Adrenal gland (tissue), 12 donors: Measurements from ENCODE around the gene MBOAT7. TPM values are rescaled to one million over a fixed set of nuclear protein-coding genes. Genes with fewer than 3 reads are reported as not detected.

Experiments
- DNase-seq, 7 donors: peaks; one replicate each; pipeline ENCODE4 v3.0.0-alpha.2; 2019 to 2020
- H3K27ac ChIP-seq, 5 donors: fragments of 200-600 bp; sonication (generic) in 4 of 5; 1 replicate in 3 of 5; 2 replicates in 2 of 5; pipeline versions ENCODE4 v1.5.1 to v1.8.0; 2016 to 2020; ENCODE audit warnings: mild to moderate bottlenecking in 1 of 5
- H3K27me3 ChIP-seq: fragments of 200-600 bp; 2 replicates; pipeline ENCODE4 v1.8.0; 2021
- H3K36me3 ChIP-seq, 2 donors: fragments of 200-600 bp; replicated peaks in 1 of 2; 1 replicate in 1 of 2; 2 replicates in 1 of 2; pipeline versions ENCODE4 v1.5.1 to v1.8.0; 2018 to 2022
- H3K4me1 ChIP-seq, 2 donors: fragments of 200-600 bp; replicated peaks in 1 of 2; 1 replicate in 1 of 2; 2 replicates in 1 of 2; pipeline versions ENCODE4 v1.5.1 to v1.8.0; 2018 to 2021
- H3K4me3 ChIP-seq, 4 donors: fragments of 200-600 bp; sonication (generic) in 3 of 4; one replicate each; pipeline ENCODE4 v1.5.1; 2016 to 2018
- H3K9me3 ChIP-seq, 3 donors: fragments of 200-600 bp; sonication (generic) in 1 of 3; replicated peaks in 1 of 3; 1 replicate in 2 of 3; 2 replicates in 1 of 3; pipeline versions ENCODE4 v1.5.1 to v1.8.0; 2016 to 2021
- CTCF ChIP-seq, 6 experiments: fragments of 450-650 bp in 4 of 6; fragments of 200-600 bp in 2 of 6; sonication (generic) in 1 of 6; IDR thresholded peaks; 1 replicate in 5 of 6; 2 replicates in 1 of 6; pipeline versions ENCODE4 v1.5.1 to v1.8.0; 2016 to 2021; ENCODE audit warnings: antibody characterized with exemption in 6 of 6, mild to moderate bottlenecking in 2 of 6, moderate library complexity in 1 of 6
- POLR2A ChIP-seq, 2 donors: fragments of 450-650 bp; IDR thresholded peaks; one replicate each; pipeline ENCODE4 v1.6.1; 2017; ENCODE audit warnings: antibody characterized with exemption in 2 of 2, mild to moderate bottlenecking in 2 of 2, moderate library complexity in 1 of 2
- WGBS, 4 donors: extraction: QIAGEN DNeasy Blood & Tissue Kit in 2 of 4; methylation state at CpG; one replicate each; pipeline versions ENCODE4 v1.1.5 to v1.1.7; 2013 to 2017; 5-methylcytosine and 5-hydroxymethylcytosine counted together
- intact Hi-C, 2 donors: fragments of 100-400 bp; cut with DNase I; formaldehyde crosslinking; loops; one replicate each; pipeline versions ENCODE4 v1.14.1 to v1.15.0; 2022 to 2023
- polyA plus RNA-seq, 3 donors: library from polyadenylated mRNA; stranded (reverse); fragments of 200-250 nt in 2 of 3; fragments of 350-450 nt in 1 of 3; fragmentation: Illumina TruSeq in 1 of 3; extraction: RNeasy Lipid Tissue Mini Kit (QIAGEN cat#74804) in 1 of 3; gene quantifications; one replicate each; pipeline ENCODE4 v1.2.3, GENCODE V29; 2013 to 2014
- total RNA-seq, 9 donors: library from RNA; depleted of rRNA in 4 of 9; stranded (reverse); fragments of >200 nt in 4 of 9; fragments of 120-200 nt in 1 of 9; fragmentation: NEBNext Ultra II Directional in 1 of 9; extraction: Animal tissue kit (Norgen Biotek cat#: 25700) in 1 of 9; gene quantifications; one replicate each; pipeline versions ENCODE4 v1.1.0 to v1.2.4, GENCODE V29; 2013 to 2023
- donor health status: healthy with polysubstance abuse.
- donor health status: Bipolar disorder and iron deficiency.
- donor health status: DM: yes; HTN: yes; CAD: no.
- donor health status: DM: no; HTN: no; CAD: no.
- donor health status: DM: no; HTN: no; CAD: no.
- donor health status: DM: yes; HTN: yes; CAD: no.

MBOAT7 gene
- total and polyA plus RNA-seq, 12 donors: 98.0 to 670 (median 327) TPM

- no peak for TF ChIP-seq CTCF (IDR thresholded peaks at IDR 0.05)
- TF ChIP-seq POLR2A (IDR thresholded peaks at IDR 0.05): no peak
- intact Hi-C loops: no loop called here
- H3K27me3 ChIP-seq: no peaks in the 10 kb centered on the region
- H3K4me1 ChIP-seq: no peaks in the 10 kb centered on the region
- H3K36me3 ChIP-seq: peaks cover 0 to 100% of the 10 kb centered on the region in 2 donors
- H3K9me3 ChIP-seq: no peaks in the 10 kb centered on the region
- peak overlapping the region in 1 of 5 donors; percentile 49 for H3K27ac ChIP-seq
- WGBS, 4 donors: 67 to 93% (median 77%) methylated on average over 3 of the region's 3 CpGs
- no peak overlapping the region for H3K4me3 ChIP-seq
- DNase-seq: no peak
Observed at GRCh38 chr19:54147676-54148075, 41.7 kb downstream of the MBOAT7 start.

GRCh38 chr19:54145541-54146158, 43.7 kb downstream of the MBOAT7 start:
- DNase-seq: peak in 3 of 7 donors; percentile 59 to 73 (median 64)
- Histone ChIP-seq H3K4me3 (no peak overlapping the region), H3K27ac (peak overlapping the region in 2 of 5 donors; percentile 44 to 66), H3K4me1 (peaks cover 0 to 6% of the 10 kb centered on the region in 2 donors), H3K36me3 (peaks cover 0 to 83% of the 10 kb centered on the region in 2 donors), H3K27me3 (no peaks in the 10 kb centered on the region), H3K9me3 (no peaks in the 10 kb centered on the region)
- intact Hi-C loops: no loop called here
- 69 to 80% (median 73%) methylated on average over 19 to 28 of the region's 28 CpGs for WGBS, 4 donors
- TF ChIP-seq CTCF (IDR thresholded peaks at IDR 0.05): no peak
- TF ChIP-seq POLR2A (IDR thresholded peaks at IDR 0.05): no peak

GRCh38 chr19:54142166-54142780, 47.1 kb downstream of the MBOAT7 start:
- Histone ChIP-seq H3K27me3 (no peaks in the 10 kb centered on the region), H3K4me3 (no peak overlapping the region), H3K36me3 (peaks cover 0 to 49% of the 10 kb centered on the region in 2 donors), H3K4me1 (peaks cover 10 to 28% of the 10 kb centered on the region in 2 donors), H3K27ac (no peak overlapping the region), H3K9me3 (no peaks in the 10 kb centered on the region)
- TF ChIP-seq POLR2A (IDR thresholded peaks at IDR 0.05) (no peak), CTCF (IDR thresholded peaks at IDR 0.05) (no peak)
- intact Hi-C loops: no loop called here
- DNase-seq: no peak
- 83 to 92% (median 85%) methylated on average over 7 of the region's 7 CpGs for WGBS, 4 donors

- Histone ChIP-seq H3K27ac (no peak overlapping the region), H3K4me1 (peaks cover 15 to 31% of the 10 kb centered on the region in 2 donors), H3K9me3 (no peaks in the 10 kb centered on the region), H3K36me3 (peaks cover 0 to 40% of the 10 kb centered on the region in 2 donors), H3K4me3 (no peak overlapping the region), H3K27me3 (no peaks in the 10 kb centered on the region)
- WGBS, 4 donors: 90 to 95% (median 95%) methylated on average over 3 of the region's 3 CpGs
- intact Hi-C loops: no loop called here
- no peak for TF ChIP-seq POLR2A (IDR thresholded peaks at IDR 0.05)
- no peak for TF ChIP-seq CTCF (IDR thresholded peaks at IDR 0.05)
- no peak for DNase-seq
Observed at GRCh38 chr19:54141356-54141755, 48.0 kb downstream of the MBOAT7 start.
